ENCODE measurements around the gene CORO1C.

Gene CORO1C

DNA sequence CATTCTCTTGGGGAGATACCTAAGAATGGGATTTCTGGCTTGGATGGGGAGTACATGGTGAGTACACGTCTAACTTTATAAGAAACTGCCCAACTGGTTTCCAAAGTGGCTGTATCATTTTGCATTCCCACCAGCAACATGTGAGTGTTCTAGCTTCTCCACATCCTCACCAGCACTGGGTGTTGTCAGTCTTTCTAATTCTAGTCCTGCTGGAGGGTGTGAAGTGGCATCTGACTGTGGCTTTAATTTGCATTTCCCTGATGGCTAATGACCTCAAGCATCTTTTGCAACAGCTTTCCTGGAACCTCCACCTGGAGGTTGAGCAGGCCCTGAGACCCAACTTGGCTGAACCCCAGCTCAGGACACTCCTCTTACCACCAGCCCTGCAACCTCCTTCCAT is 115.4 kb downstream of the CORO1C start:
- Histone ChIP-seq H3K4me2 (ENCODE audit: insufficient read depth, low read length) (no peak overlapping the region), H3K9ac (ENCODE audit: low read depth, low read length) (no peak overlapping the region)
- no peak for ATAC-seq (ENCODE audit: insufficient read depth, low read depth)

DNA sequence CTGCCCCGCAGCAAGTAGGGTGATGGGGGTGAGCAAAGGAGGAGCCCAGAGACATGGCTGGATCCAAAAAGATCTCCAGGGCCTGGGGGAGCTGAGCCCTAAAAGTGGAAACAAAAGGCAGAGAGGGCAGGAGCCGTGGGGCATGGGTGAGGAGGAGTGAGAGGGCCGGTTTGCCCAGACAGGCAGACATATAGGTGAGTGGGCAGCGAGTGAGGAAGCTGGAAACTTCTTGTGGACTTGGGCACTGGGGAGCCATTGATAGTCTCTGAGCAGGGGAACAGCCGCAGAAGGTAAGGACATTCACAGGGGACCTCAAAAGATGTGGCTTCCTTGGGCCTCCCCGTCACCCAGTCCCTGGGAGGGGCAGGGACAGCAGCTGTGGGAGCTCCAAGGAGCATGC is 116.7 kb downstream of the CORO1C start:
- Histone ChIP-seq H3K79me2 (ENCODE audit: insufficient read depth, low read length) (no peaks in the 10 kb centered on the region), H3K27me3 (ENCODE audit: insufficient read depth, low read length, poor library complexity) (no peaks in the 10 kb centered on the region), H3K4me2 (ENCODE audit: insufficient read depth, low read length) (no peak overlapping the region), H3K4me3 (ENCODE audit: low read depth in 1 of 2, low read length in 2 of 2) (no peak overlapping the region), H4K20me1 (ENCODE audit: insufficient read depth, low read length) (no peaks in the 10 kb centered on the region), H3K36me3 (ENCODE audit: insufficient read depth, low read length) (no peaks in the 10 kb centered on the region), H3K4me1 (ENCODE audit: insufficient read depth, low read length) (peaks cover 24% of the 10 kb centered on the region), H2AFZ (ENCODE audit: low read depth, low read length) (no peak overlapping the region), H3K9me3 (ENCODE audit: insufficient read depth, low read length, severe bottlenecking) (peaks cover 4% of the 10 kb centered on the region), H3K27ac (ENCODE audit: low read length) (no peak overlapping the region), H3K9ac (ENCODE audit: low read depth, low read length) (no peak overlapping the region)
- ATAC-seq (ENCODE audit: insufficient read depth, low read depth) = no peak
- DNase-seq = no peak
- TF ChIP-seq, protein P1, sequence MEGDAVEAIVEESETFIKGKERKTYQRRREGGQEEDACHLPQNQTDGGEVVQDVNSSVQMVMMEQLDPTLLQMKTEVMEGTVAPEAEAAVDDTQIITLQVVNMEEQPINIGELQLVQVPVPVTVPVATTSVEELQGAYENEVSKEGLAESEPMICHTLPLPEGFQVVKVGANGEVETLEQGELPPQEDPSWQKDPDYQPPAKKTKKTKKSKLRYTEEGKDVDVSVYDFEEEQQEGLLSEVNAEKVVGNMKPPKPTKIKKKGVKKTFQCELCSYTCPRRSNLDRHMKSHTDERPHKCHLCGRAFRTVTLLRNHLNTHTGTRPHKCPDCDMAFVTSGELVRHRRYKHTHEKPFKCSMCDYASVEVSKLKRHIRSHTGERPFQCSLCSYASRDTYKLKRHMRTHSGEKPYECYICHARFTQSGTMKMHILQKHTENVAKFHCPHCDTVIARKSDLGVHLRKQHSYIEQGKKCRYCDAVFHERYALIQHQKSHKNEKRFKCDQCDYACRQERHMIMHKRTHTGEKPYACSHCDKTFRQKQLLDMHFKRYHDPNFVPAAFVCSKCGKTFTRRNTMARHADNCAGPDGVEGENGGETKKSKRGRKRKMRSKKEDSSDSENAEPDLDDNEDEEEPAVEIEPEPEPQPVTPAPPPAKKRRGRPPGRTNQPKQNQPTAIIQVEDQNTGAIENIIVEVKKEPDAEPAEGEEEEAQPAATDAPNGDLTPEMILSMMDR (IDR thresholded peaks at IDR 0.05; ENCODE audit: borderline replicate concordance, extremely low read depth, low read length, poor library complexity, severe bottlenecking) = no peak
- no peak for TF ChIP-seq EZH2 (IDR thresholded peaks at IDR 0.05; ENCODE audit: borderline replicate concordance, low read depth, low read length, severe bottlenecking)

More for the DNA sequence above, 115.4 kb downstream of the CORO1C start:
- Histone ChIP-seq H3K9me3 (ENCODE audit: insufficient read depth, low read length, severe bottlenecking) (peaks cover 4% of the 10 kb centered on the region), H3K27me3 (ENCODE audit: insufficient read depth, low read length, poor library complexity) (no peaks in the 10 kb centered on the region), H3K36me3 (ENCODE audit: insufficient read depth, low read length) (peaks cover 3% of the 10 kb centered on the region; the same call in 1 of the 2 replicates), H4K20me1 (ENCODE audit: insufficient read depth, low read length) (no peaks in the 10 kb centered on the region), H3K79me2 (ENCODE audit: insufficient read depth, low read length) (no peaks in the 10 kb centered on the region), H2AFZ (ENCODE audit: low read depth, low read length) (no peak overlapping the region), H3K4me1 (ENCODE audit: insufficient read depth, low read length) (peaks cover 24% of the 10 kb centered on the region), H3K4me3 (ENCODE audit: low read depth in 1 of 2, low read length in 2 of 2) (no peak overlapping the region), H3K27ac (ENCODE audit: low read length) (no peak overlapping the region)
- DNase-seq = no peak
- TF ChIP-seq EZH2 (IDR thresholded peaks at IDR 0.05; ENCODE audit: borderline replicate concordance, low read depth, low read length, severe bottlenecking) = no peak
- TF ChIP-seq, protein P1 (IDR thresholded peaks at IDR 0.05; ENCODE audit: borderline replicate concordance, extremely low read depth, low read length, poor library complexity, severe bottlenecking) = no peak

DNA sequence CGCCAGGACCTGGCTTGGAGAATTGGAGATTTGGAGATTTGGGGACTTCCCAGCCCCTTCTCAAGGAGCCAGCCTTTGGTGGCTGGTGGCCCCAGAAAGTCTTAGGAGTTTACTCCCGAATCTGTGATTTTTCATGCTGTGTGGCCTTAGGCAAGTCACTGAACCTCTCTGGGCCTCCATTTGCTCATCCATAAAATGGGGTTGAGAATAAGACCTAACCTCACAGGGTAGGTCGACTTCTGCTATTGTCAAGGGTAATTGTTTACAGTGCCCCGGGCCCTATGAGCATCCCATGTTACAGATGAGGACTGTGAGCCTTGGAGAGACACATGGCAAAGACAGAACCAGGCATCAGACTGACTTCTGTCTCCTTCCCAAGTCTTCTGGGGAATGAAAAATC is 117.3 kb downstream of the CORO1C start:
- Histone ChIP-seq H4K20me1 (ENCODE audit: insufficient read depth, low read length) (no peaks in the 10 kb centered on the region), H3K4me1 (ENCODE audit: insufficient read depth, low read length) (peaks cover 24% of the 10 kb centered on the region), H3K36me3 (ENCODE audit: insufficient read depth, low read length) (no peaks in the 10 kb centered on the region), H3K9ac (ENCODE audit: low read depth, low read length) (no peak overlapping the region), H3K79me2 (ENCODE audit: insufficient read depth, low read length) (no peaks in the 10 kb centered on the region), H3K4me2 (ENCODE audit: insufficient read depth, low read length) (no peak overlapping the region), H2AFZ (ENCODE audit: low read depth, low read length) (no peak overlapping the region), H3K27ac (ENCODE audit: low read length) (no peak overlapping the region), H3K27me3 (ENCODE audit: insufficient read depth, low read length, poor library complexity) (no peaks in the 10 kb centered on the region), H3K9me3 (ENCODE audit: insufficient read depth, low read length, severe bottlenecking) (peaks cover 4% of the 10 kb centered on the region), H3K4me3 (ENCODE audit: low read depth in 1 of 2, low read length in 2 of 2) (no peak overlapping the region)
- no peak for TF ChIP-seq EZH2 (IDR thresholded peaks at IDR 0.05; ENCODE audit: borderline replicate concordance, low read depth, low read length, severe bottlenecking)
- TF ChIP-seq, protein P1 (IDR thresholded peaks at IDR 0.05; ENCODE audit: borderline replicate concordance, extremely low read depth, low read length, poor library complexity, severe bottlenecking) = no peak
- DNase-seq (no peak), ATAC-seq (ENCODE audit: insufficient read depth, low read depth) (no peak)

DNA sequence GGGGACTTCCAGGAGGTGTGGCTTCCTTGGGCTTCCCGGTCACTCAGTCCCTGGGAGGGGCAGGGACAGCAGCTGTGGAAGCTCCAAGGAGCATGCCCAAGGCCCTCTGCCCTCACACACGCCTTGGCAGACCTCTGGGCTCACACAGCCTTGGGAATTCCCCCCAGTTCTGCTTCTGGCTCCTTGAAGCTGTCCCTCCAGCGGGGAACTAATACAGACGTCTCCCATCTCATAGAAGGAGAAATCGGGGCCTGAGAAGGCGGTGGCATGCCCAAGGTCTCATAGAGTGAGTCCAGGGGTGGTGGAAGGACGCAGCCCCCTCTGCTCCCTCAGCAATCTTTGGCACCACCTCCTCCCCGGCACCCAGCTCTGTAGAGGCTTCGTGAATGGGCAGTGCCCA is 117.8 kb downstream of the CORO1C start:
- H3K4me1 ChIP-seq (ENCODE audit: insufficient read depth, low read length) = peaks cover 23% of the 10 kb centered on the region
- TF ChIP-seq, protein P1 (IDR thresholded peaks at IDR 0.05; ENCODE audit: borderline replicate concordance, extremely low read depth, low read length, poor library complexity, severe bottlenecking) = no peak
- TF ChIP-seq EZH2 (IDR thresholded peaks at IDR 0.05; ENCODE audit: borderline replicate concordance, low read depth, low read length, severe bottlenecking) = no peak
- no peaks in the 10 kb centered on the region for H3K79me2 ChIP-seq (ENCODE audit: insufficient read depth, low read length)
- H2AFZ ChIP-seq (ENCODE audit: low read depth, low read length) = no peak overlapping the region
- DNase-seq (no peak), ATAC-seq (ENCODE audit: insufficient read depth, low read depth) (no peak)
- H3K9ac ChIP-seq (ENCODE audit: low read depth, low read length) = no peak overlapping the region
- H4K20me1 ChIP-seq (ENCODE audit: insufficient read depth, low read length) = no peaks in the 10 kb centered on the region
- H3K4me2 ChIP-seq (ENCODE audit: insufficient read depth, low read length) = no peak overlapping the region
- no peaks in the 10 kb centered on the region for H3K27me3 ChIP-seq (ENCODE audit: insufficient read depth, low read length, poor library complexity)
- peaks cover 4% of the 10 kb centered on the region for H3K9me3 ChIP-seq (ENCODE audit: insufficient read depth, low read length, severe bottlenecking)
- H3K36me3 ChIP-seq (ENCODE audit: insufficient read depth, low read length) = no peaks in the 10 kb centered on the region
- H3K4me3 ChIP-seq (ENCODE audit: low read depth in 1 of 2, low read length in 2 of 2) = no peak overlapping the region
- no peak overlapping the region for H3K27ac ChIP-seq (ENCODE audit: low read length)

All from DND-41 (cell line).